WERI-Rb-1 (cell line): ENCODE measurements around the gene RASL10A.

Source experiments
- DNase-seq: peaks from one replicate; pipeline ENCODE4 v3.0.0-alpha.2; 2020
- H3K27ac ChIP-seq: fragments of 250-450 bp; sonication (Bioruptor Pico); 2 replicates; pipeline ENCODE4 v1.5.1; 2020; ENCODE audit warnings: mild to moderate bottlenecking, moderate library complexity
- H3K27me3 ChIP-seq: fragments of 250-450 bp; sonication (Bioruptor Pico); 2 replicates; pipeline ENCODE4 v1.5.1; 2021; ENCODE audit warnings: mild to moderate bottlenecking, low read depth, moderate library complexity; ENCODE audit not compliant: insufficient read depth, severe bottlenecking
- H3K36me3 ChIP-seq: fragments of 250-450 bp; sonication (Bioruptor Pico); 2 replicates; pipeline ENCODE4 v1.5.1; 2020; ENCODE audit warnings: mild to moderate bottlenecking, moderate library complexity
- H3K4me3 ChIP-seq: 2 replicates; pipeline ENCODE4 v1.5.1; 2011; ENCODE audit warnings: low read depth, mild to moderate bottlenecking, control low read depth, low read length
- H3K9me3 ChIP-seq: fragments of 250-450 bp; sonication (Bioruptor Pico); 2 replicates; pipeline ENCODE4 v1.5.1; 2021; ENCODE audit warnings: mild to moderate bottlenecking, moderate library complexity; ENCODE audit not compliant: severe bottlenecking
- CTCF ChIP-seq: IDR thresholded peaks from 2 replicates; pipeline ENCODE4 v1.5.1; 2011; ENCODE audit warnings: low read depth, mild to moderate bottlenecking, control low read depth, inconsistent platforms, low read length

Gene RASL10A

GRCh38 chr22:29302681-29303465 lies 12.6 kb downstream of the RASL10A start:
- H3K4me3 ChIP-seq, result no peak overlapping the region
- H3K9me3 ChIP-seq, result no peaks in the 10 kb centered on the region
- H3K27me3 ChIP-seq, result no peaks in the 10 kb centered on the region
- no peak for TF ChIP-seq CTCF
- H3K27ac ChIP-seq, result no peak overlapping the region
- peaks cover 36% of the 10 kb centered on the region for H3K36me3 ChIP-seq
- no peak for DNase-seq

GRCh38 chr22:29302402-29302680 lies 13.2 kb downstream of the RASL10A start:
- H3K27me3 ChIP-seq, result no peaks in the 10 kb centered on the region
- DNase-seq, result no peak
- H3K4me3 ChIP-seq, result no peak overlapping the region
- no peak overlapping the region for H3K27ac ChIP-seq
- H3K9me3 ChIP-seq, result no peaks in the 10 kb centered on the region
- no peak for TF ChIP-seq CTCF
- peaks cover 40% of the 10 kb centered on the region for H3K36me3 ChIP-seq

GRCh38 chr22:29301716-29302401 lies 13.6 kb downstream of the RASL10A start:
- Histone ChIP-seq H3K27ac (no peak overlapping the region), H3K27me3 (no peaks in the 10 kb centered on the region), H3K9me3 (no peaks in the 10 kb centered on the region), H3K36me3 (peaks cover 44% of the 10 kb centered on the region), H3K4me3 (no peak overlapping the region)
- no peak for DNase-seq
- no peak for TF ChIP-seq CTCF

GRCh38 chr22:29300807-29301601 lies 14.5 kb downstream of the RASL10A start:
- peaks cover 53% of the 10 kb centered on the region for H3K36me3 ChIP-seq
- no peak overlapping the region for H3K27ac ChIP-seq
- no peaks in the 10 kb centered on the region for H3K27me3 ChIP-seq
- no peak for DNase-seq
- no peak overlapping the region for H3K4me3 ChIP-seq
- no peaks in the 10 kb centered on the region for H3K9me3 ChIP-seq
- TF ChIP-seq CTCF, result no peak

GRCh38 chr22:29300467-29300806 lies 15.1 kb downstream of the RASL10A start:
- no peak for TF ChIP-seq CTCF
- H3K9me3 ChIP-seq, result no peaks in the 10 kb centered on the region
- H3K4me3 ChIP-seq, result no peak overlapping the region
- no peak overlapping the region for H3K27ac ChIP-seq
- no peaks in the 10 kb centered on the region for H3K27me3 ChIP-seq
- DNase-seq, result no peak
- H3K36me3 ChIP-seq, result peaks cover 59% of the 10 kb centered on the region
